ACC112 (cell line): Measurements from ENCODE around the gene CRTC1.
A peak's percentile ranks its signal among the peaks of the same experiment; 100 is the strongest.

Experiments
- H2AFZ ChIP-seq: fragments of 200-600 bp; sonication (generic); one replicate; pipeline ENCODE4 v1.6.0; 2017; ENCODE audit warnings: antibody characterized with exemption, low read length; ENCODE audit not compliant: unreplicated experiment
- H3K27ac ChIP-seq: fragments of 200-600 bp; sonication (generic); 2 replicates; pipeline ENCODE4 v1.5.1; 2014; ENCODE audit warnings: low read depth, mild to moderate bottlenecking, antibody characterized with exemption, low read length, moderate library complexity
- H3K27me3 ChIP-seq: fragments of 200-600 bp; sonication (generic); 2 replicates; pipeline ENCODE4 v1.6.1; 2014; ENCODE audit warnings: mild to moderate bottlenecking, antibody characterized with exemption, low read length, moderate library complexity, mixed read lengths; ENCODE audit not compliant: insufficient read depth
- H3K36me3 ChIP-seq: fragments of 200-600 bp; sonication (generic); 2 replicates; pipeline ENCODE4 v1.6.1; 2016; ENCODE audit warnings: mild to moderate bottlenecking, antibody characterized with exemption, low read length, moderate library complexity, mixed read lengths; ENCODE audit not compliant: insufficient read depth
- H3K4me1 ChIP-seq: fragments of 200-600 bp; sonication (generic); one replicate; pipeline ENCODE4 v1.6.1; 2016; ENCODE audit warnings: low read length, mixed read lengths; ENCODE audit not compliant: insufficient read depth, unreplicated experiment, control insufficient read depth
- H3K4me3 ChIP-seq: fragments of 200-600 bp; sonication (generic); 2 replicates; pipeline ENCODE4 v1.5.1; 2014; ENCODE audit warnings: mild to moderate bottlenecking, low read depth, low read length
- H3K79me2 ChIP-seq: fragments of 200-600 bp; sonication (generic); one replicate; pipeline ENCODE4 v1.6.0; 2016; ENCODE audit warnings: low read length; ENCODE audit not compliant: control insufficient read depth, unreplicated experiment, insufficient read depth

Gene CRTC1

GRCh38 chr19:18772620-18773587 is 89.4 kb downstream of the CRTC1 start:
- Histone ChIP-seq H3K27me3 (no peaks in the 10 kb centered on the region), H3K79me2 (no peaks in the 10 kb centered on the region), H3K36me3 (no peaks in the 10 kb centered on the region), H3K4me3 (no peak overlapping the region), H2AFZ (no peak overlapping the region), H3K4me1 (peaks cover 17% of the 10 kb centered on the region), H3K27ac (no peak overlapping the region)

GRCh38 chr19:18773682-18774081 is 90.2 kb downstream of the CRTC1 start:
- Histone ChIP-seq H3K27ac (no peak overlapping the region), H3K27me3 (no peaks in the 10 kb centered on the region), H3K36me3 (no peaks in the 10 kb centered on the region), H3K4me3 (no peak overlapping the region), H3K79me2 (no peaks in the 10 kb centered on the region), H3K4me1 (peaks cover 19% of the 10 kb centered on the region), H2AFZ (no peak overlapping the region)

DNA sequence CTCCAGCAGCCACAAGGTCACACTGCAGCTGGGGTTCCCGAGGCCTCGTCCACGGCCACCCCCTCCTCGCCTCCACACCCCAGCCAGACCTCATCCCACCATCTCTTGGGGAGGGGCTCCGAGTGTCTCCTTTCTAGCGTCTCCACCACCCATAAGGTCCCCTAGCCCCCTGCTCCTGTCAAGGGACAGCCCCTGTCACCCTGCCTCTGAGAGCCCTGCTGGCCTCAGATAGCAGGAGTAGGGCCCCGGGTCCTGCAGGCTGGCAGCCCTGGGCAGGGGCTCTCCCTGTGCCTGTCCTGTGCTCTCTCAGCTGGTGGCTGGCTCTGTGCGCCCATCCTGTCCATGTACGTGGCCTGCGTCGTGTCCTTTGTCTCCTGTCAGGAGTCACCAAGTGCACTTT is 90.6 kb downstream of the CRTC1 start:
- no peak overlapping the region for H2AFZ ChIP-seq
- no peaks in the 10 kb centered on the region for H3K79me2 ChIP-seq
- H3K27ac ChIP-seq: no peak overlapping the region
- H3K4me1 ChIP-seq: peaks cover 19% of the 10 kb centered on the region
- H3K27me3 ChIP-seq: no peaks in the 10 kb centered on the region
- H3K36me3 ChIP-seq: no peaks in the 10 kb centered on the region
- no peak overlapping the region for H3K4me3 ChIP-seq

GRCh38 chr19:18774782-18775444 is 91.4 kb downstream of the CRTC1 start:
- Histone ChIP-seq H2AFZ (no peak overlapping the region), H3K4me1 (peaks cover 19% of the 10 kb centered on the region), H3K27ac (no peak overlapping the region), H3K36me3 (no peaks in the 10 kb centered on the region), H3K27me3 (no peaks in the 10 kb centered on the region), H3K4me3 (no peak overlapping the region), H3K79me2 (no peaks in the 10 kb centered on the region)

GRCh38 chr19:18775586-18776287 is 92.3 kb downstream of the CRTC1 start:
- Histone ChIP-seq H3K27ac (peak overlapping the region; percentile 63; the same call in 1 of the 2 replicates), H3K79me2 (no peaks in the 10 kb centered on the region), H2AFZ (no peak overlapping the region), H3K4me3 (no peak overlapping the region), H3K36me3 (no peaks in the 10 kb centered on the region), H3K27me3 (no peaks in the 10 kb centered on the region), H3K4me1 (peaks cover 19% of the 10 kb centered on the region)

DNA sequence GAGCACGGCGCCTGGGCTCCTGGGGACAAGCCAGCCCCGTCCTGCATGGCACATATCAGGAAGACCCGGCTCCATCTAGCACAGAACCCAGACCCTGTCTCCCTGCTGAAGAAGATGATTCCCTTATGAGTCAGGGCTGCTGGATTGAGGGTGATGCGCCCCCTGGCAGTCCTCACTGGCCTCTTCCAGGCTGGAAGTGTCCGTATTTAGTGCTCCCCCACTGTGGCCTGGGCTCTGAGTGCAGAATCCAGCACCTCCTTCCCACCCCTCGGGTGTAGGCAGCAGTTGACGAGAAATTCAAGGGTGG is 92.8 kb downstream of the CRTC1 start:
- Histone ChIP-seq H3K27ac (peak overlapping the region; percentile 63), H3K27me3 (no peaks in the 10 kb centered on the region), H3K4me1 (peaks cover 19% of the 10 kb centered on the region), H3K79me2 (no peaks in the 10 kb centered on the region), H2AFZ (no peak overlapping the region), H3K4me3 (peak overlapping the region; percentile 35; the same call in 1 of the 2 replicates), H3K36me3 (no peaks in the 10 kb centered on the region)

- peak overlapping the region; percentile 63 for H3K27ac ChIP-seq
- no peaks in the 10 kb centered on the region for H3K36me3 ChIP-seq
- peaks cover 19% of the 10 kb centered on the region for H3K4me1 ChIP-seq
- no peaks in the 10 kb centered on the region for H3K79me2 ChIP-seq
- no peaks in the 10 kb centered on the region for H3K27me3 ChIP-seq
- no peak overlapping the region for H2AFZ ChIP-seq
- H3K4me3 ChIP-seq: peak overlapping the region; percentile 35; the same call in 1 of the 2 replicates
Measured at GRCh38 chr19:18776736-18777135, 93.3 kb downstream of the CRTC1 start.

DNA sequence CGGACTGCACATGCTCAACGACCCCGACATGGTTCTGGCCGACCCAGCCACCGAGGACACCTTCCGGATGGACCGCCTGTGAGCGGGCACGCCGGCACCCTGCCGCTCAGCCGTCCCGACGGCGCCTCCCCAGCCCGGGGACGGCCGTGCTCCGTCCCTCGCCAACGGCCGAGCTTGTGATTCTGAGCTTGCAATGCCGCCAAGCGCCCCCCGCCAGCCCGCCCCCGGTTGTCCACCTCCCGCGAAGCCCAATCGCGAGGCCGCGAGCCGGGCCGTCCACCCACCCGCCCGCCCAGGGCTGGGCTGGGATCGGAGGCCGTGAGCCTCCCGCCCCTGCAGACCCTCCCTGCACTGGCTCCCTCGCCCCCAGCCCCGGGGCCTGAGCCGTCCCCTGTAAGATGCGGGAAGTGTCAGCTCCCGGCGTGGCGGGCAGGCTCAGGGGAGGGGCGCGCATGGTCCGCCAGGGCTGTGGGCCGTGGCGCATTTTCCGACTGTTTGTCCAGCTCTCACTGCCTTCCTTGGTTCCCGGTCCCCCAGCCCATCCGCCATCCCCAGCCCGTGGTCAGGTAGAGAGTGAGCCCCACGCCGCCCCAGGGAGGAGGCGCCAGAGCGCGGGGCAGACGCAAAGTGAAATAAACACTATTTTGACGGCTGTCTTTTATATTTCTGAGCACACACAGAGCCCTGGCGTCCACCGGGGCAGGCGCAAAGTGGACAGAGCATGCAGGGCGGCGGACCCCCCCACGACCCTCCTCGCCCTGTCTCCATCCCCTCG is 94.0 kb downstream of the CRTC1 start:
- no peaks in the 10 kb centered on the region for H3K36me3 ChIP-seq
- no peak overlapping the region for H3K27ac ChIP-seq
- H3K27me3 ChIP-seq: no peaks in the 10 kb centered on the region
- H3K79me2 ChIP-seq: no peaks in the 10 kb centered on the region
- H3K4me1 ChIP-seq: peaks cover 19% of the 10 kb centered on the region
- no peak overlapping the region for H2AFZ ChIP-seq
- H3K4me3 ChIP-seq: no peak overlapping the region

GRCh38 chr19:18778076-18778389 is 94.6 kb downstream of the CRTC1 start:
- Histone ChIP-seq H3K79me2 (no peaks in the 10 kb centered on the region), H3K36me3 (no peaks in the 10 kb centered on the region), H3K27ac (no peak overlapping the region), H3K4me3 (no peak overlapping the region), H2AFZ (no peak overlapping the region), H3K27me3 (no peaks in the 10 kb centered on the region), H3K4me1 (peaks cover 19% of the 10 kb centered on the region)

GRCh38 chr19:18778826-18779495 is 95.5 kb downstream of the CRTC1 start:
- H3K27ac ChIP-seq: no peak overlapping the region
- no peaks in the 10 kb centered on the region for H3K27me3 ChIP-seq
- no peaks in the 10 kb centered on the region for H3K79me2 ChIP-seq
- no peaks in the 10 kb centered on the region for H3K36me3 ChIP-seq
- no peak overlapping the region for H2AFZ ChIP-seq
- H3K4me3 ChIP-seq: no peak overlapping the region
- H3K4me1 ChIP-seq: peaks cover 19% of the 10 kb centered on the region
